ENCODE results near the gene STK32C.

Gene STK32C

GRCh38 chr10:132178046-132178445, 129.7 kb downstream of the STK32C start:
- DNase-seq, result no peak

DNA sequence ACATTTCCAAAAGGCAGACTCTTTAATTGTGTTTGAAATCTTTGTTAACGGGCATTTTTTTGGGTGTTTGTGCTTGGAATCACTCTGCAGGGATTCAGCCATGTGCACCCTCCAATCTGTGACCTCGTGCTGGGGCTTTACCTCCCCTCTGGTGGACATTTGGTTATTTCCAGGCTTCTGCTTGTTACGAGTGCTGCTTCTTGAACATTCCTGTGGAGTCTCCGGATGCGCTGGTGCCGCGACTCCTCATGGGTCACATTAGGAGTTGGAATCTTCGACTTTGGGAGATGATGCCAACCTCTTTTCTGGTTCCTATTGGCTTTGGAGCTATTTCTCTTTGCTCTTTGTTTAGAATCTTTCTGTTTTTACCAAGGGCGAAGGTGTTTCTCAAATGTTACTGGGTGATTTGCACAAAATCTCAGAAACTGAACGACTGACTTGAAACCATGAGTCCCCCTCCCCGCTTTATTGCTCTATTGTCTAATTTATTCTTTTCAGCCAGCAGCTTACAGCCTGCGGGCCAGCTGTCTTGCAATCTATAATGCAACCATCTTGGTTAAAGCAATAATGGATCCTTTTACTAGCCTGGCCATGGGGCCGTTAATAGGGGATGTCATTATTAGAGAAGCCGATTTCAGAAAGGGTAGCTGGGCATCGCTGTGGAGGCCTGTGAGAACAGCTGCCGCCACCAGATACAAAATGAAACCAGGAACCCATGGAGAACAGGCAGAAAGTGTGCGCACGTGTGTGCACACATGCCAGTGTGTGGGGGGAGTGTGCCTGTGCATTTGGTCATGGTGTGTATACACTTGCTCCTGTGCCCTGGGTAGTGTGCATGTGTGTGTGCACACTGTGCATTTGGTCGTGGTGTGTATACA, 130.9 kb downstream of the STK32C start:
- DNase-seq, result no peak

DNA sequence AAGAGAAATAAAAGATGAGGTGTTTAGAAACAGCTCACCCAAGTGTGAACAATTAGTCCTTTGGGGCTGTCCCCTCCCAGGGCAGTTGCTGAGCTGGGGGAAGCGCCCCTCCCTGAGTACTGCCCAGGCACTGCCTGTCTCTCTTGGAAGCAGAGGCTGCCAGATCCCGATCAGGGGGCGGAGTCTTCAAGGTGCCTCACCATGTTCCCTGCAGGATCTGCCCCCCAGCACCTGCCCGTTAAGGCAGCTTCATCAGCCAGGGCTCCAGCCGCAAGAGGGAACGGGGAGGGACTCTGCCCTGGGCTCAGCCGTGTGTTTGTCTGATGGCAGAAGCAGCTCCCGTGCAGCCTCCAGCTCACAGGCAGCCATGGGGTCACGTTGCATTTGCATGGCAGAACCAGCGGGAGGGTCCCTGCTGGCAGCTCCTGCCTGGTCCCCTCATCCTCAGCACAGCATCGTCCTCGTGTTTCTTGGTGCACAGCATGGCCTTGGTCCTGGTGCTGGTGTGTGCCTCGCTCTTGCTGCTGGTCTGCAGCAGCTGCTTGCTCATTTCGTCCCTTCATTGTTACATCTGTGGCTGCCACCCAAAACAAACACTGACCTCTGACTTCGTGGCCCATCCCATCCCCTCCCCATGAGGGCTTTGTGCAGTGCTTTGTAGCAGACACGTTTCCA, 131.7 kb downstream of the STK32C start:
- DNase-seq, result no peak

- DNase-seq, result no peak
Observed at GRCh38 chr10:132175408-132175807, 132.3 kb downstream of the STK32C start.

DNA sequence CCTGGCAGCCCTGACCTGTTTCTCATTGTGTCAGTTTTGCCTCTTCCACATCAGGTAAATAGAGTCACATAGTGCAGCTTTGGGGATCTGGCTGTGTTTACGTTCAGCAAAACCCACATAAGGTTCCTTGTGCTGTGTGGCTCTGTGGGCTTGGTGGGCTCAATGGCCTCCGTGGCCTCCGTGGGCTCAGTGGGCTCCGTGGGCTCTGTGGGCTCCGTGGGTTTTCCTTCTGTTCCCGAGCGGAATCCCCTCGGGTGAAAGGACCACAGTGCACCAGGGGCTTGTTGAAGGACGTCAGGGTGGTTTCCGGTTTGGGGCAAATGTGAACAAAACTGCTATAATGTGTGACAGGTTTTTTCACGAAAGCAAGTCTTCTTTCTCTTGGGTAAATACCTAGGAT, 133.5 kb downstream of the STK32C start:
- no peak for DNase-seq

- DNase-seq, result no peak
Observed at GRCh38 chr10:132173185-132173584, 134.6 kb downstream of the STK32C start.

DNA sequence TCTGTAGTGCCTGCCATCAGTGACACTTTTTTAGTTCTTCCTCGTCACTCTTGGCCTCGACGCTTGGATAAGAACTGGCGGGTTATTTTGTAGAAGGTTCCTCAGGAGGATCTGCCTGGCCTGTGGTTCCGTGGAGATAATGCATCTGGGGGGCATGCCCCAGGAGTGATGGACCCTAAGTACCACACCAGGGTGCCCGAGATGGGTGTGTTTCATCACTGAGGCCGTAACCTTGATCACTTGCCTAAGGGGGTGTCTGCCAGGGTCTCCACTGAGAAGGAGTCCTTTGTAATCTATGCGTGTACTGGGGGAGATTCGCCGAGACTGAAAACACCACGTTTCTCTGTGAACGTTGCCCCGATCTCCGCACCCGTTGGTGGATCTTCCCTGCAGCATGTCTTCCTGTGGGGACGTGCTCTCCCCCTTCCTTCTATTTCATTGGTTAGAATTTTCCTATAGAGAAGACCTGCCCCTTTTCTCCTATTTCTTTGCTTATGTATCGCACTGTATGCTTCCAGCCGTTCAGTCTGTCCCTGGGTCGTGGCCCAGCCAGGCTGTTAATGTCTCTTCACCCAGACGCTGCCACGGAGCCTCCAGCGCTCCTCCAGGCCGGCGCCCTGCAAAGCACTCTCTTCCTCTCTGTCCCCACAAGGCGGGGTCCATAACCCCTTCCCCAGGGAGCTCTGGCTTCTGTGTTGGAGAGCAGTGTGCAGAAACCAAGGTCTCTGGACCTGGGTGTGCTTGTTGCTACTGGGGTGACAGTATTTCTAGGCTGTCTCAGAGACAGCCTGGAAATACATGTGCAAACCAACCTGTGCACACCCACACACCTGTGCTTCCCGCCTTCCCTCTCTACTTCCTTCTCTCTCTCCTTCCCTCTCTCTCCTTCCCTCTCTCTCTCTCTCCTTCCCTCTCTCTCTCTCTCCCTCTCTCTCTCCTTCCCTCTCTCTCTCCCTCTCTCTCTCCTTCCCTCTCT, 135.4 kb downstream of the STK32C start:
- DNase-seq, result no peak

DNA sequence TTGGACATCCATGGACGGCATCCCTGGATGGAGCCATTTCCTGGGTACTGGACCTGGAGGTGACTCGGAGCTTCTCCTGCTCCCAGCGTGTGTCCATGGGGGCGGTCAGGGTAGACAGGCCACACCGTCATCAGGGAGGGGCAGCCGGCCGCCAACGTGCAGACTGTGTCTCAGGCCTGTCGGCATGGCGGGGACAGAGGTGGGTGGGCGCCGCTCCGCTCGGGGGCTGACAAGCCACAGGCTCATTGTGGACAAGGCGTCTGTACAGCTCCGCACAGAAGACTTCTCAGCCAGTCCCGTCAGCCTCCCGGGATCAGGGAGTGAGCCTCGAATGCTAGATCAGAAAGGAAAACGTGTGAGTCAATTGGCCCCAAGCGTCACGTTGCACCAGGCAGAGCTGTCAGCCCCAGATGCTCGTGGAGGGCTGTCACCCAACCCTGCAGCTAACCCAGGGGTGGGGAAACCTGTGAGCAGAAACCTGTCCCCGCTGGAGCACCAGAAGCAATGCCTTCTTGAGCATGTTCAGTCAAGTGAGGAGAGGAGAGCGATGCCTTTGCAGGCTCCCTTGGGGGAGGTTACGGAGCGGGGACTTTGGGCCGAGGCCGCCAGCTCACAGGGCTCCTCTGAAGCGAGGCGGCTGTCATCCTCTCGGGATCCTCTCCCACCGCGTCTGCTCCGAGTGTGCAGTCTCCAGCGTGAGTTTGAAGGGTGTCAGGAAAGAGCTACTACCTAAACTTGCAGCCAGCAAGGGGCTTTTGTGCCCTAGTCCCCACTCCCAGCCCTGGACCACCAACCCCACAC, 137.0 kb downstream of the STK32C start:
- no peak for DNase-seq

DNA sequence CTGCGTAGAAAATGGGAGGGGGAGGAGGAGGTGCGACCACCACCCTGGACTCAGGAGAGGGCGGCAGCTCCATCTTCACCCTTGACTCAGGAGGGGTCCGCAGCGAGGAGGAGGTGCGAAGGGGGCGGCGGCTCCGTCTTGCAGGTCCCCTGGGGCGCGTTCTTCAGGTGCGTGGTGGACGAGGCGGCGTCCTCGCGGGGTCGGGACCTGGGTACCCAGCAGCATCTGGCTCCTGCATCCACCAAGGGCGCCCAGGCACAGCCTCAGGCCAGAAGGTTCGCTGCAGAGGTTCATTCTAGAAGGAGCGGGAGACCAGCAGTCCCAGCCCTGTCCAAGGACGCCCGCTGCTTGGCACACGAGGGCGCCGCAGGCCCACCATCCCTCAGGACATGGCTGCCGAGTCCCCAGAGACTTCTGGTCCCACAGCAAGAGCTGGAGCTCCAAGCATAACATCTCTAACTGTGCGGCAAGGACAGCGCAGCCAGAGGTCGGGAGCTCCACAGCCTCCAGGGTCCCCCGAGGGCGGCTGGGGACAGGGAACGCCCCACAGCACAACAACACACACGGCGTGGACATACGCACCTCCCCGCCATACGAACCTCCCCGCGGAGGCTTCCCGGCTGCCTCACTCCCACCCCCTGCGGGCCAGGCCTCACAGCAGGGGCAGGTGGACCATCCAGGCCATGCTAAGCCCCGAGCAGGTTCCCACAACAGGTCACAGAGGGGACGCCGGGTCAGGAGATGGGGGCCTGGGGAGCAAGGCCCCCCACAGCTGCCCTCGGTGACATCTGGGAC, 137.8 kb downstream of the STK32C start:
- no peak for DNase-seq

- no peak for DNase-seq
Observed at GRCh38 chr10:132169031-132169765, 138.6 kb downstream of the STK32C start.

GRCh38 chr10:132168571-132169030, 139.1 kb downstream of the STK32C start:
- DNase-seq, result no peak

DNA sequence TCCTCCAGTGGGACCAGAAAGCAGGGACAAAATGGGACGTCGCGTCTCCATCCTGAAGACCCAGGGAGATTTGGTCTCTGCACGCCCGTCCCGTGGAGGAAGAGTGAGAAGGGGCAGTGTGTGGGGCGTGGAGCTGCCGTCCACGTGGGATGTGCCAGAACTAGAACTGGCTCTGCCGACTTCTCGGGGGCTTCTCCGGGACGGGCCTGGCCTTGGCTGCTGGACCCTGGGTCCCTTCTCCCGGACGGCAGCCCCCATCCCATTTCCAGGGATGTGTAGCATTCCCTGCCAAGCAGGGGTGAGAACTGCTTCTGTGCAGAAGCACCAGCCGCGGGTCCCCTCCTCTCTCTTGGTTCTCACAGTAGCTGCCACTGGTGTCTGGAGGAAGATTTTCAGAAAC, 139.8 kb downstream of the STK32C start:
- no peak for DNase-seq

GRCh38 chr10:132167041-132167674, 140.6 kb downstream of the STK32C start:
- DNase-seq, result no peak

DNA sequence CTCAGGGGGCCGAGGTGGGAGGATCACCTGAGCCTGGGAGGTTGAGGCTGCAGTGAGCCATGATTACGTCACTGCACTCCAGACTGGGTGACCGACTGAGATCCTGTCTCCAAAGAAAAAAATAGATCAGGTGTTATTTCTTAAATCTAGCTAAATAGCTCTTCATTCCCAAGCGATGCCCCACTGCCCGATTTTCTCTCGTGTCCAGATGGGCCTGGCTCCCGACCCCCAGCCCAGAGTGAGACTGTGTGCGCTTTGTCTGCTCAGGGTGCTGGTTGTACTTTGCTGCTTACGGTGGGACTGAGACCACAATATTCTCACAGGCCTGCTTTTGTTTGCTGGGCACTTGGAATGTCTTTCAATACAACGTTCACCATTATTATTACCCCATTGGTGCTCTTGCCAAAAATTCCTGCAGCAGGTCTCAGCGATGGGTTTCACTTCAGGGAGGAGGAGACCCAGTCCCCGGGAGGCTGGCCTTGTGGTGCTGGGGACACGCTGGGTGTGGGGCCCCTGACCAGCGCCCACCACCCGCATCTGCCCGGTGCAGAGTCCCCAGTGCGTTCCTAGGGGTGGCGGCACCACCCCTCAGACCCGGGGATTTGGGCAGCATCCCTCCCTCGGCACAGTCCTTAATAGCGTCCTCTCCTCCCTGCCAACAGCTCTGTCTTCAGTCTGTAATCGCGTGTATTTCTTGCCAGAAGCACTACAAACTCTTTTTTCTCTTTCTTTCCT, 141.4 kb downstream of the STK32C start:
- DNase-seq, result no peak

GRCh38 chr10:132165416-132165980, 142.3 kb downstream of the STK32C start:
- no peak for DNase-seq

DNA sequence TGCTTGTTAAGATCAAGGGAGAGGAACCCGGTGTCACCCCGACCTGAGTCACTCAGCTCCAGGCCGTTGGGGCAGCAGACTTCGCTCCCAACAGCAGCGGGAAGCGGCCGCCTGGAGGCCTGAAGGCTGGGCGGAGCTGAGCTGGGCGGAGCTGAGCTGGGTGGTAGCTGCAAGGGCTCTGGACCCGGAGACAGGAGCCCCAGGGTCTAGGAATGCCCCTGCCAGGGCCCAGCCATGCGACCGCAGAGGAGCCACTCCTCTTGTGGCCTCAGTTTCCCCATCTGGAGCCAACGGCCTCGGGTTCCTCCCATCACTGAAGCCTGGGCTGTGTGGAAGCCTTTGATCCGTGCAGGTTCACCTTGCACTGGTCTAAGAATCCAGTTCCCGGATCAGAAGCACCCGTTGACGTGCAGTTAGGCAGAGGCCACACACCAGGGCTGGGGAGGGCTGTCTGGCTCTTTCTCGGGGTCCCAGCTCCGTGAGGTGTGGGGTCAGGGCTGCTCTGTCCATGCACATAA, 142.9 kb downstream of the STK32C start:
- DNase-seq, result no peak

DNA sequence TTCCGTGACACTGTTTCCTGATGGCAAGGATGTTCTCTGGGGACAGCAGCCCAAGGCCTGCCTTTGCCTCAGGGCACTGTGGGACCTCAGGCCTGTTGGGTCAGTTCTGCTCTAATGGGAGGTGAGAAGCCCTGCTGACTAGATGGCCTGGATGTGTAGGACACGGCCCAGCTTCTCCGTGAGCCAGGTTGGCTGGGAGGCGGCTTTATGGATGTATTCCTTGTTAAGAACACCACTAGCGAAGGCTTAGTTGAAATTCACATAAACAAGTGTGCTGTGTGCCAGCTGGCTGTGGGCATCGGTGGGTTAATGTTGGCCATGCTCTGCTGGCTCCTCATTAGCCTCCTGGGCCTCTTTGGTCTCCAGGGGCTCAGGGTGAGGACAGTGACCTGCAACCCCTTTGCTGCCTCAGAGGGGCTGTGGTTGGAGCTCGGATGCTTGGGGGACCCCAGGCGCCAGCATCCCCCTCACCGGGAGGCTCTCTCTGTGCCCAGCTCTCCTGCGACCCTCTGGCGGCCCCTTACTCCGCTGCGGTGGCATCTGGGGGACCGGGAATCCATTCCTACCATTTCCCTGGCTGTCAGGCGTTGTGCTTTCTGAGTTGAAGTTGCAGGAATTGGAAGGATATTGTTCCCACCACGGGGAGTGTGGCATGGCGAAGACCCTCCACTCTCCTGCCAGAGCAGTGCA, 143.8 kb downstream of the STK32C start:
- DNase-seq, result no peak

DNA sequence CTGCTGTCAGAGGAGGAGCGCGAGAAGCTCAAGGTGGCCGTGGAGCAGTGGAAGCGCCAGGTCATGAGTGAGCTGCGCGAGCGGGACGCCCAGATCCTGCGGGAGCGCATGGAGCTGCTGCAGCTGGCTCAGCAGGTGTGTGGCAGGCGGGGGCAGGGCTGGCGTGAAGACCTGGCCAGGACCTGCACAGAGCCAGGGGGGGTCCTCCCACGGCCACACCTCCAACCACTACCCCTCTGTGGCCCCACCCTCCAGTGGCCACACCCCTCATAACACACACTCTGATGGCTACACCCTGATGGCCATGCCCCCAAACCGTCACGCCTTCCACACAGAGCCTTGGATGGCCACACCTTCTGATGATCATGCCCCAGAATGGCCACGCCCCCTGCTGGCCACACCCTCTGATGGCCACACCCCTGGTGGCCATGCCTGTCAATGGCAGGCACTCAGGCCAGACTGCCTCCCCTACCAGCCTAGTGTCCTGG, 144.4 kb downstream of the STK32C start:
- no peak for DNase-seq
